Lung (tissue), 12 donors: Measurements from ENCODE around the gene HCAR2. TPM values are rescaled to one million over a fixed set of nuclear protein-coding genes. Genes with fewer than 3 reads are reported as not detected.

ENCODE experiments used
- ATAC-seq: fragments of 200-7000 bp; cut with Tn5 transposase; one replicate; pipeline ENCODE4 v1.9.1; 2020; ENCODE audit warnings: moderate number of reproducible peaks; ENCODE audit not compliant: insufficient read depth, low FRiP score
- DNase-seq, 3 donors: peaks; one replicate each; pipeline ENCODE4 v3.0.0-alpha.2; 2013 to 2017
- H3K27ac ChIP-seq, 2 donors: one replicate each; pipeline ENCODE4 v1.5.1; 2013; ENCODE audit warnings: mild to moderate bottlenecking in 2 of 2, moderate library complexity in 2 of 2, control low read depth in 1 of 2, inconsistent platforms in 1 of 2, low read depth in 1 of 2, low read length in 1 of 2
- H3K27me3 ChIP-seq, 3 donors: one replicate each; pipeline ENCODE4 v1.5.1; 2013; ENCODE audit warnings: low read length in 2 of 3; ENCODE audit not compliant: control insufficient read depth in 3 of 3, insufficient read depth in 3 of 3
- H3K36me3 ChIP-seq, 4 donors: one replicate each; pipeline ENCODE4 v1.5.1; 2013; ENCODE audit warnings: low read length in 4 of 4, mild to moderate bottlenecking in 1 of 4, moderate library complexity in 1 of 4; ENCODE audit not compliant: control insufficient read depth in 4 of 4, insufficient read depth in 4 of 4
- H3K4me1 ChIP-seq, 5 donors: one replicate each; pipeline ENCODE4 v1.5.1; 2013; ENCODE audit warnings: low read length in 5 of 5, mild to moderate bottlenecking in 2 of 5, moderate library complexity in 1 of 5; ENCODE audit not compliant: control insufficient read depth in 5 of 5, insufficient read depth in 5 of 5
- H3K4me3 ChIP-seq: one replicate; pipeline ENCODE4 v1.5.1; 2013; ENCODE audit warnings: mild to moderate bottlenecking, control low read depth, moderate library complexity
- H3K9ac ChIP-seq, 2 donors: one replicate each; pipeline ENCODE4 v1.5.1; 2013; ENCODE audit warnings: low read length in 2 of 2, control low read depth in 1 of 2; ENCODE audit not compliant: insufficient read depth in 1 of 2
- H3K9me3 ChIP-seq, 4 donors: one replicate each; pipeline ENCODE4 v1.5.1; 2013; ENCODE audit warnings: low read length in 3 of 4, mild to moderate bottlenecking in 1 of 4, moderate library complexity in 1 of 4; ENCODE audit not compliant: control insufficient read depth in 4 of 4, insufficient read depth in 3 of 4
- WGBS, 2 donors: extraction: QIAGEN DNeasy Blood & Tissue Kit; methylation state at CpG; one replicate each; pipeline ENCODE4 v1.1.7; 2013; 5-methylcytosine and 5-hydroxymethylcytosine counted together
- polyA plus RNA-seq, 2 donors: library from polyadenylated mRNA; stranded (reverse); fragments of 200-250 nt; gene quantifications; one replicate each; pipeline ENCODE4 v1.2.1, GENCODE V29; 2013
- total RNA-seq, 2 donors: library from RNA; depleted of rRNA in 1 of 2; stranded (reverse); fragments of >200 nt in 1 of 2; gene quantifications; one replicate each; pipeline ENCODE4 v1.2.1, GENCODE V29; 2014 to 2021
- TF ChIP-seq, protein P1 (sequence below): IDR thresholded peaks from 2 replicates; pipeline ENCODE4 v1.5.1; 2012; ENCODE audit warnings: mild to moderate bottlenecking; ENCODE audit errors: control extremely low read depth, extremely low read depth
- donor health status: control.
- donor health status: control.
- donor health status: Bipolar disorder and iron deficiency.
- donor health status: healthy.
- donor health status: DM: yes; HTN: yes; CAD: no.

Gene HCAR2
- total and polyA plus RNA-seq, 4 donors: 1.4 to 31.4 (median 6.5) TPM

DNA sequence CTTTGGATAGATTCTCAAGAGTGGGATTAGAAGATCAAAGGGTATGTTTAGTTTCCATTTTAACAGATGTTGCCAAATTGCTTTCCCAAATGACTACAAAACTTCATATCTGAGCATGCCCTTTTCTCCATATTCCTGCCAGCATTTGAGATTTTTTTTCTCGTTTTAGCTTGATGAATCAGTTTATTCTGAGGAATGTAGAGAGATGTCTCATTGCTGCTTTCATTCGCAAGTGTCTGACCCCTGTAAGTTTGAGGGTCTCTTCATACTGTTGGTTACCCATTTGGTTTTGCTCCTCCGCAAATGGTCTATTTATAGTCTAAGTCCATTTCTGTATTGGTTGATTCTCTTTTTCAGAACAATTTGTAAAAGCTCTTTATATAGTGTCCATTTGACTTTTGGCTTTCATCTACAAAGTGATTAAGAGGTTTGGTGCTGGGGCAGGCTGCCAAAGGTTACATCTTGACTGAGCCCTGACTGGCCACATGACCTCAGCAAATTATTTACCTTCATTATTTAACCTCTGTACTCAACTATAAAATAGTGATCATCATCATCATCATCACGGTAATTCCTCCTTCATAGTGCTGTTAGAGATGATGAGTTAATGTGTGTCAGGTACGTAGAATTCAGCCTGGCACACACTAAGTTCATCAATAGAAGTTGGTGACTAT is 33.6 kb downstream of the HCAR2 start:
- Histone ChIP-seq H3K4me1 (no peaks in the 10 kb centered on the region), H3K27me3 (no peaks in the 10 kb centered on the region), H3K27ac (no peak overlapping the region), H3K4me3 (no peak overlapping the region), H3K9ac (no peak overlapping the region), H3K9me3 (peaks cover 0 to 2% (median 0%) of the 10 kb centered on the region in 4 donors), H3K36me3 (no peaks in the 10 kb centered on the region)
- no peak for DNase-seq
- WGBS, 2 donors: 65 to 83% methylated on average over 5 of the region's 5 CpGs
- TF ChIP-seq, protein P1, sequence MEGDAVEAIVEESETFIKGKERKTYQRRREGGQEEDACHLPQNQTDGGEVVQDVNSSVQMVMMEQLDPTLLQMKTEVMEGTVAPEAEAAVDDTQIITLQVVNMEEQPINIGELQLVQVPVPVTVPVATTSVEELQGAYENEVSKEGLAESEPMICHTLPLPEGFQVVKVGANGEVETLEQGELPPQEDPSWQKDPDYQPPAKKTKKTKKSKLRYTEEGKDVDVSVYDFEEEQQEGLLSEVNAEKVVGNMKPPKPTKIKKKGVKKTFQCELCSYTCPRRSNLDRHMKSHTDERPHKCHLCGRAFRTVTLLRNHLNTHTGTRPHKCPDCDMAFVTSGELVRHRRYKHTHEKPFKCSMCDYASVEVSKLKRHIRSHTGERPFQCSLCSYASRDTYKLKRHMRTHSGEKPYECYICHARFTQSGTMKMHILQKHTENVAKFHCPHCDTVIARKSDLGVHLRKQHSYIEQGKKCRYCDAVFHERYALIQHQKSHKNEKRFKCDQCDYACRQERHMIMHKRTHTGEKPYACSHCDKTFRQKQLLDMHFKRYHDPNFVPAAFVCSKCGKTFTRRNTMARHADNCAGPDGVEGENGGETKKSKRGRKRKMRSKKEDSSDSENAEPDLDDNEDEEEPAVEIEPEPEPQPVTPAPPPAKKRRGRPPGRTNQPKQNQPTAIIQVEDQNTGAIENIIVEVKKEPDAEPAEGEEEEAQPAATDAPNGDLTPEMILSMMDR: no peak
- no peak for ATAC-seq

DNA sequence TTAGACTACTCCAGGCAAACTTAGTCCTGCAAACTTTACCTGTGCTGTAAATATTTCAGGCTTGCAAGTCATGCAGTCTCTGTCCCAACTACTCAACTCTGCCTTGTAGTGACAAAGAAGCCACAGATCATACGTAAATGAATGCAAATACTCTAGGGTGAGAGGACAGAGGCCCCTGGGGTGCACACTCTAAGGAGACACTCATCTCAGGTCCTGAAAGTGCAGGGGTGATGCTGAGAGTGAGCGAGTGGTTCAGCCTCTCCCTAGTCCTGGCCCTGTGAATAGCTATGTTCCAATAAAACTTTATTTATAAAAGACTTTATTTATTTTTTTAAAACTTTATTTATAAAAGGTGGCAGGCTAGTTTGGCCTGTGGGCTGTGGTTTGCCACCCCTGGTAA is 34.9 kb downstream of the HCAR2 start:
- TF ChIP-seq, protein P1: no peak
- no peaks in the 10 kb centered on the region for H3K36me3 ChIP-seq
- no peaks in the 10 kb centered on the region for H3K27me3 ChIP-seq
- DNase-seq: no peak
- no peak overlapping the region for H3K27ac ChIP-seq
- no peak overlapping the region for H3K9ac ChIP-seq
- 94 to 95% methylated on average over 2 of the region's 2 CpGs for WGBS, 2 donors
- no peaks in the 10 kb centered on the region for H3K4me1 ChIP-seq
- no peak overlapping the region for H3K4me3 ChIP-seq
- H3K9me3 ChIP-seq: peaks cover 0 to 2% (median 0%) of the 10 kb centered on the region in 4 donors
- no peak for ATAC-seq

DNA sequence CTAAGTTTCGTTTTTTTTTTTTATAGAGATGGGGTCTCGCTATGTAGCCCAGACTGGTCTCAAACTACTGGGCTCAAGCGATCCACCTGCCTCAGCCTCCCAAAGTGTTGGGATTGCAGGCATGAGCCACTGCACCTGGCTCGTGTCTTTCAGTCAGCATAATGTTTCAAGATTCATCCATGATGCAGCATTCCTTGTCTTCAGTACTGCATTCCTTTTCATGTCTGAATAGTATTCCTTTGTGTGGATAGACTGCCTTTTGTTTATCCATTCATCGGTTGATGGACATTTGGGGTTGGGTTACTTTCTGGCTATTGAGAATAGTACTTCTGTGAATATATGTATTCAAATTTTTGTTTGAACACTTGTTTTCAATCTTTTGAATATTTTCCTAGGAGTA is 37.4 kb downstream of the HCAR2 start:
- TF ChIP-seq, protein P1: no peak
- H3K4me1 ChIP-seq: no peaks in the 10 kb centered on the region
- H3K9me3 ChIP-seq: no peaks in the 10 kb centered on the region
- ATAC-seq (no peak), DNase-seq (no peak)
- H3K4me3 ChIP-seq: no peak overlapping the region
- H3K9ac ChIP-seq: no peak overlapping the region
- 93 to 94% methylated on average over 5 of the region's 5 CpGs for WGBS, 2 donors
- no peaks in the 10 kb centered on the region for H3K27me3 ChIP-seq
- H3K36me3 ChIP-seq: no peaks in the 10 kb centered on the region
- no peak overlapping the region for H3K27ac ChIP-seq

- ATAC-seq: no peak
- no peaks in the 10 kb centered on the region for H3K4me1 ChIP-seq
- TF ChIP-seq, protein P1: no peak
These were observed 37.8 kb downstream of the HCAR2 start for GRCh38 chr12:122665349-122665748.

More at GRCh38 chr12:122665349-122665748, 37.8 kb downstream of the HCAR2 start:
- no peak overlapping the region for H3K4me3 ChIP-seq
- no peak for DNase-seq
- WGBS, 2 donors: 74 to 83% methylated on average over 8 of the region's 8 CpGs
- H3K9ac ChIP-seq: no peak overlapping the region
- H3K36me3 ChIP-seq: no peaks in the 10 kb centered on the region
- no peaks in the 10 kb centered on the region for H3K9me3 ChIP-seq
- no peaks in the 10 kb centered on the region for H3K27me3 ChIP-seq
- H3K27ac ChIP-seq: no peak overlapping the region
